ENCODE results near the gene OR7D2. TPM values are rescaled to one million over a fixed set of nuclear protein-coding genes. Genes with fewer than 3 reads are reported as not detected.

OR7D2 gene
- total RNA-seq, 2 donors from 2014 or later: not detected

DNA sequence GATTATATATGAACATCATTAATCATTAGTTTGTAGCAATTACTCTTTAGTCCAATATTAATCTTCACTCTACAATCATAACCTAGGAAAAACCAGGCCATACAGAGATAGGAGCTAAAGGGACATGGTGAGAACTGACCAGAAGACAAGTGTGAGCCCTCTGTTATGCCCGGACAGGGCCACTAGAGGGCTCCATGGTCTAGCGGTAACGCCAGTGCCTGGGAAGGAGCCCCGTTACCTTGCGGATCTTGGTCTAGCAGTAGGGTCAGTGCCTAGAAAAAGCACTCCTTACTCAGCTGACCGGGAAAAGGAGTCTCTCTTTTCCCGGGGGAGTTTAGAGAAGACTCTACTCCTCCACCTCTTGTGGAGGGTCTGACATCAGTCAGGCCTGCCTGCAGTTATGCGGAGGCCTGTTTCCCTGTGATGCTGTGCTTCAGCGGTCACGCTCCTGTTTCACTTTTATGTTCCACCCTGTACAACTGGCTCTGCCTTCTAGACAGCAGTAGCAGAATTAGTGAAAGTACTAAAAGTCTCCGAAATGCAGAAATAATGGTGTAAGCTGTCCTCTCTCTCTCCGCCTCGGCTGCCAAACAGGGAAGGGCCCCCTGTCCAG is 26.8 kb downstream of the OR7D2 start:
- Histone ChIP-seq H3K9me3 (no peaks in the 10 kb centered on the region), H3K4me3 (no peak overlapping the region), H3K27me3 (no peaks in the 10 kb centered on the region), H3K4me1 (peaks cover 5% of the 10 kb centered on the region), H3K27ac (no peak overlapping the region), H3K36me3 (replicated peaks in 1 of 2; ENCODE audit: insufficient read depth in 1 of 2, low read depth in 2 of 2) (no peaks in the 10 kb centered on the region)
- peak; percentile 72 to 83 (median 73) for DNase-seq
- no peak for ATAC-seq
- 25 to 26% methylated on average over 13 of the region's 13 CpGs for WGBS, 2 donors
- intact Hi-C loops (cut with DNase I): loop anchor here (5.0 to 10.0 kb wide), 2 partner anchors 579 to 597 kb away; no protein-coding TSS in a partner anchor
- TF ChIP-seq, protein P1, sequence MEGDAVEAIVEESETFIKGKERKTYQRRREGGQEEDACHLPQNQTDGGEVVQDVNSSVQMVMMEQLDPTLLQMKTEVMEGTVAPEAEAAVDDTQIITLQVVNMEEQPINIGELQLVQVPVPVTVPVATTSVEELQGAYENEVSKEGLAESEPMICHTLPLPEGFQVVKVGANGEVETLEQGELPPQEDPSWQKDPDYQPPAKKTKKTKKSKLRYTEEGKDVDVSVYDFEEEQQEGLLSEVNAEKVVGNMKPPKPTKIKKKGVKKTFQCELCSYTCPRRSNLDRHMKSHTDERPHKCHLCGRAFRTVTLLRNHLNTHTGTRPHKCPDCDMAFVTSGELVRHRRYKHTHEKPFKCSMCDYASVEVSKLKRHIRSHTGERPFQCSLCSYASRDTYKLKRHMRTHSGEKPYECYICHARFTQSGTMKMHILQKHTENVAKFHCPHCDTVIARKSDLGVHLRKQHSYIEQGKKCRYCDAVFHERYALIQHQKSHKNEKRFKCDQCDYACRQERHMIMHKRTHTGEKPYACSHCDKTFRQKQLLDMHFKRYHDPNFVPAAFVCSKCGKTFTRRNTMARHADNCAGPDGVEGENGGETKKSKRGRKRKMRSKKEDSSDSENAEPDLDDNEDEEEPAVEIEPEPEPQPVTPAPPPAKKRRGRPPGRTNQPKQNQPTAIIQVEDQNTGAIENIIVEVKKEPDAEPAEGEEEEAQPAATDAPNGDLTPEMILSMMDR (IDR thresholded peaks at IDR 0.05): peak; percentile 55 to 89 (median 82)
- TF ChIP-seq POLR2A (IDR thresholded peaks at IDR 0.05): no peak

DNA sequence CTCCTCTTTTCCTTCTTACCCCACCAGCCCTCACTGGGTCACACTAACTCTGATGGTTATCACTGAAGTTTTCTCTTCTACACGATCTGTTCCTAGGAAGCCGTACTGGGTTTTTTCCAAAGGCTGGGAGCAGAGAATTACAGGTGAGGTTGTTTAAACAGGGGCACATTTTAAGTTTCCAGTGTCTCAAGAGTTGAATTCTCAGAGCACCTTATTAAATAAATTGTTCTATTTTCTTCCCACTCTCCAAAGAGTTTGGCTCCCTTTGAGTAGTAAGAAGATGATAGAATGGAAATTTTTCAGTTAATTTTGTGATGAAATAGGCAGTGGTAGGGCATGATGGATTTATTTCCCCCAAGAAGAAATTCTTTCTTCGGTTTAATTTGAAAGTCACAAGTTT is 40.7 kb downstream of the OR7D2 start, which contains the start of gene OR7D4:
Gene OR7D4 (minus strand): TSS at position 101 of the 400 bp plus-strand sequence. CDS start 4,752 bp downstream, outside the sequence.
- intact Hi-C loops (cut with DNase I): no loop called here
- H3K36me3 ChIP-seq (replicated peaks in 1 of 2; ENCODE audit: insufficient read depth in 1 of 2, low read depth in 2 of 2): no peaks in the 10 kb centered on the region
- H3K27ac ChIP-seq: no peak within 1 kb of the TSS
- no peaks in the 10 kb centered on the region for H3K9me3 ChIP-seq
- no peaks in the 10 kb centered on the region for H3K27me3 ChIP-seq
- no peak for DNase-seq
- H3K4me1 ChIP-seq: no peaks in the 10 kb centered on the region
- no peak for ATAC-seq
- no peak within 1 kb of the TSS for H3K4me3 ChIP-seq
- WGBS, 2 donors: 49 to 57% methylated on average over 3 of the region's 3 CpGs
- TF ChIP-seq, protein P1 (IDR thresholded peaks at IDR 0.05): no peak
- TF ChIP-seq POLR2A (IDR thresholded peaks at IDR 0.05): no peak

Other genes with a start within 250 kb of the OR7D2 start
- under 1 TPM; 0.52 to 0.66 TPM for gene MUC16, start 168.6 kb upstream of the OR7D2 start, total RNA-seq
- gene OR1M1, start 91.9 kb upstream of the OR7D2 start, total RNA-seq: not detected
- gene OR7G2, start 71.5 kb upstream of the OR7D2 start, total RNA-seq: not detected
- not detected for gene OR7G1, start 63.2 kb upstream of the OR7D2 start, total RNA-seq
- gene OR7G3, start 52.0 kb upstream of the OR7D2 start, total RNA-seq: not detected
- 10 to 100 TPM; 21.0 to 30.3 TPM for gene ZNF317, start 38.6 kb upstream of the OR7D2 start, total RNA-seq
- gene OR7D4, start 40.6 kb downstream of the OR7D2 start, total RNA-seq: not detected
- gene OR7E24, start 72.0 kb downstream of the OR7D2 start, total RNA-seq: not detected
- 10 to 100 TPM in 1 of 2 donors, 1 to 10 TPM in 1; 3.4 to 13.5 TPM for gene ZNF699, start 130.9 kb downstream of the OR7D2 start, total RNA-seq
- 1 to 10 TPM; 6.5 to 6.6 TPM for gene ZNF559, start 145.2 kb downstream of the OR7D2 start, total RNA-seq
- under 1 TPM; 0.66 to 0.78 TPM for gene ZNF177, start 184.0 kb downstream of the OR7D2 start, total RNA-seq

Data from body of pancreas (tissue), 4 donors.